ENCODE data around the gene DNAJC30. TPM values are rescaled to one million over a fixed set of nuclear protein-coding genes. Genes with fewer than 3 reads are reported as not detected.
A peak's percentile ranks its signal among the peaks of the same experiment; 100 is the strongest.

The DNAJC30 gene
- total and polyA plus RNA-seq, 10 of the 15 experiments (the other 5 are each of a cell fraction or from before 2014, with no cell fraction given) = 2.1 to 19.0 (median 7.9) TPM

GRCh38 chr7:73647725-73648592, 35.3 kb downstream of the DNAJC30 start:
- DNase-seq (ENCODE audit: low read depth, low spot score) = no peak
- ATAC-seq = peak; percentile 73
- no peak overlapping the region; the same call in 1 of the 2 replicates for H2AFZ ChIP-seq (ENCODE audit: control insufficient read depth, low read depth, low read length)
- no TSS peak for BruUV-seq (replicated peaks)
- in situ Hi-C loops (cut with MboI) = no loop called here
- POLR2A ChIA-PET = no interaction called here
- 0 out of 2 replicates have a peak, but pooled peaks have one; percentile 34 for TF ChIP-seq NR2F1 (conservative IDR thresholded peaks at IDR 0.05)
- peak in 1 of 2 experiments; percentile 37; a peak in 1 of 4 replicates for TF ChIP-seq BHLHE40 (IDR thresholded peaks at IDR 0.05; ENCODE audit: borderline replicate concordance in 1 of 2, low read depth in 2 of 2, low read length in 1 of 2)
- no peak for TF ChIP-seq TAF1 (IDR thresholded peaks at IDR 0.05; ENCODE audit: borderline replicate concordance, low read depth, low read length)
- TF ChIP-seq PML (IDR thresholded peaks at IDR 0.05; ENCODE audit: low read length) = no peak
- H3K79me2 ChIP-seq (ENCODE audit: control insufficient read depth, insufficient read depth, low read length) = no peaks in the 10 kb centered on the region
- no peak overlapping the region for H3K27ac ChIP-seq (ENCODE audit: control insufficient read depth, insufficient read depth)
- SMC1A ChIA-PET (ENCODE audit: uncharacterized antibody, unreplicated experiment) = no interaction called here
- H3K4me3 ChIP-seq = no peak overlapping the region
- RAD21 ChIA-PET (ENCODE audit: unreplicated experiment) = no interaction called here
- FAIRE-seq = no peak
- no peaks in the 10 kb centered on the region for H4K20me1 ChIP-seq (ENCODE audit: control insufficient read depth, insufficient read depth)
- no peaks in the 10 kb centered on the region for H3K9me3 ChIP-seq (replicated peaks; ENCODE audit: control insufficient read depth, insufficient read depth, low read length)
- CTCF ChIA-PET = no interaction called here
- H3K9ac ChIP-seq (ENCODE audit: control insufficient read depth, insufficient read depth, low read length) = no peak overlapping the region
- H3K4me1 ChIP-seq (ENCODE audit: control insufficient read depth, insufficient read depth, low read length) = no peaks in the 10 kb centered on the region
- H3K36me3 ChIP-seq (ENCODE audit: control insufficient read depth in 2 of 2, insufficient read depth in 2 of 2, low read length in 1 of 2) = no peaks in the 10 kb centered on the region
- H3K27me3 ChIP-seq (replicated peaks in 1 of 2; ENCODE audit: control insufficient read depth in 2 of 2, insufficient read depth in 2 of 2, low read length in 1 of 2) = peaks cover 1 to 11% of the 10 kb centered on the region in 2 experiments
- intact Hi-C loops (cut with micrococcal nuclease; ENCODE audit: unreplicated experiment) = no loop called here
- WGBS (ENCODE audit: insufficient coverage, insufficient replicate concordance, low lambda C conversion rate, missing lambda C conversion rate) = 1% methylated on average over 49 of the region's 62 CpGs
- peak overlapping the region; percentile 17; the same call in 1 of the 2 replicates for H3K4me2 ChIP-seq (ENCODE audit: control insufficient read depth, insufficient read depth)
